CD8-positive, alpha-beta memory T cell (primary cell): Measurements from ENCODE around the gene SHROOM2. TPM values are rescaled to one million over a fixed set of nuclear protein-coding genes. Genes with fewer than 3 reads are reported as not detected.

Experiments used
- CTCF ChIA-PET: fragments of 350-600 bp; sonication (Branson Sonifier 250); formaldehyde crosslinking; loops from one replicate; lab custom pipeline; 2021; ENCODE audit warnings: antibody characterized with exemption; lab: Charles Lee
- POLR2A ChIA-PET: fragments of 350-600 bp; sonication (Branson Sonifier 250); formaldehyde crosslinking; loops from one replicate; lab custom pipeline; 2021; ENCODE audit warnings: antibody characterized with exemption; lab: Charles Lee
- DNase-seq, 5 donors: peaks; one replicate each; pipeline versions ENCODE4 v3.0.0 to v3.0.0-alpha.2; 2020 to 2022; ENCODE audit warnings: mixed read lengths in 1 of 5
- H3K27ac ChIP-seq: one replicate; pipeline ENCODE4 v1.7.0; 2013; ENCODE audit warnings: low read depth, mild to moderate bottlenecking, low read length, moderate library complexity
- H3K27me3 ChIP-seq: 2 replicates; pipeline ENCODE4 v1.7.0; 2013; ENCODE audit warnings: low read length, mild to moderate bottlenecking; ENCODE audit not compliant: insufficient read depth, poor library complexity, severe bottlenecking
- H3K36me3 ChIP-seq: 2 replicates; pipeline ENCODE4 v1.7.0; 2013; ENCODE audit warnings: mild to moderate bottlenecking, low read length, moderate library complexity; ENCODE audit not compliant: insufficient read depth
- H3K4me1 ChIP-seq: 2 replicates; pipeline ENCODE4 v1.7.0; 2013; ENCODE audit warnings: mild to moderate bottlenecking, low read length, moderate library complexity; ENCODE audit not compliant: insufficient read depth
- H3K4me3 ChIP-seq: 2 replicates; pipeline ENCODE4 v1.7.0; 2013; ENCODE audit warnings: mild to moderate bottlenecking, low read length
- H3K9me3 ChIP-seq: 2 replicates; pipeline ENCODE4 v1.7.0; 2013; ENCODE audit warnings: mild to moderate bottlenecking, low read length
- H3K27ac Mint-ChIP-seq, 8 donors: one replicate each; pipeline ENCODE4 v1.8.0; 2020 to 2021; ENCODE audit warnings: mixed read lengths in 8 of 8, mild to moderate bottlenecking in 6 of 8, inconsistent platforms in 3 of 8, moderate library complexity in 3 of 8
- H3K27me3 Mint-ChIP-seq, 2 donors: one replicate each; pipeline ENCODE4 v1.8.0; 2020 to 2021; ENCODE audit warnings: mixed read lengths in 2 of 2, mild to moderate bottlenecking in 1 of 2, moderate library complexity in 1 of 2
- H3K36me3 Mint-ChIP-seq, 3 donors: one replicate each; pipeline ENCODE4 v1.8.0; 2020 to 2021; ENCODE audit warnings: mixed read lengths in 3 of 3, inconsistent platforms in 1 of 3, mild to moderate bottlenecking in 1 of 3
- H3K4me1 Mint-ChIP-seq, 3 donors: one replicate each; pipeline ENCODE4 v1.8.0; 2020 to 2021; ENCODE audit warnings: mixed read lengths in 3 of 3, inconsistent platforms in 1 of 3, mild to moderate bottlenecking in 1 of 3
- H3K4me3 Mint-ChIP-seq, 7 donors: one replicate each; pipeline ENCODE4 v1.8.0; 2020 to 2021; ENCODE audit warnings: mixed read lengths in 7 of 7, mild to moderate bottlenecking in 6 of 7, moderate library complexity in 4 of 7, inconsistent platforms in 2 of 7
- H3K9me3 Mint-ChIP-seq, 5 donors: one replicate each; pipeline ENCODE4 v1.8.0; 2020 to 2022; ENCODE audit warnings: mixed read lengths in 5 of 5, mild to moderate bottlenecking in 3 of 5, moderate library complexity in 2 of 5, inconsistent platforms in 1 of 5
- polyA plus RNA-seq: library from polyadenylated mRNA; unstranded; fragments of 300-500 nt; fragmentation: Illumina TruSeq; gene quantifications from one replicate; pipeline ENCODE4 v1.2.3, GENCODE V29; 2021
- total RNA-seq, 2 experiments: library from RNA; stranded (reverse); gene quantifications; one replicate each; pipeline ENCODE4 v1.2.3, GENCODE V29; 2021

SHROOM2 gene
- total and polyA plus RNA-seq, 3 experiments from 2014 or later, result not detected

- no peak overlapping the region for H3K27ac ChIP-seq
- no peaks in the 10 kb centered on the region for H3K4me1 ChIP-seq
- ChIA-PET POLR2A (no interaction called here), CTCF (no interaction called here)
- H3K9me3 ChIP-seq, result no peaks in the 10 kb centered on the region
- no peaks in the 10 kb centered on the region for H3K4me1 Mint-ChIP-seq
- no peaks in the 10 kb centered on the region for H3K36me3 Mint-ChIP-seq
- no peaks in the 10 kb centered on the region for H3K27me3 ChIP-seq
- no peaks in the 10 kb centered on the region for H3K36me3 ChIP-seq
- no peak overlapping the region for H3K4me3 Mint-ChIP-seq
- H3K27me3 Mint-ChIP-seq, result peaks cover 0 to 1% of the 10 kb centered on the region in 2 donors
- DNase-seq, result no peak
- H3K27ac Mint-ChIP-seq, result no peak overlapping the region
- H3K4me3 ChIP-seq, result no peak overlapping the region
- H3K9me3 Mint-ChIP-seq, result no peaks in the 10 kb centered on the region
Observed at GRCh38 chrX:9983846-9984245, 197.6 kb downstream of the SHROOM2 start.

GRCh38 chrX:9988762-9989161 lies 202.5 kb downstream of the SHROOM2 start:
- H3K4me1 Mint-ChIP-seq, result no peaks in the 10 kb centered on the region
- H3K36me3 Mint-ChIP-seq, result no peaks in the 10 kb centered on the region
- DNase-seq, result no peak
- no peak overlapping the region for H3K27ac Mint-ChIP-seq
- ChIA-PET CTCF (interaction anchor here (1.4 kb wide), 1 partner anchor 131 kb away, joined by 7 read pairs; no protein-coding TSS in a partner anchor), POLR2A (no interaction called here)
- H3K27me3 ChIP-seq, result no peaks in the 10 kb centered on the region
- no peaks in the 10 kb centered on the region for H3K27me3 Mint-ChIP-seq
- H3K9me3 Mint-ChIP-seq, result no peaks in the 10 kb centered on the region
- H3K36me3 ChIP-seq, result no peaks in the 10 kb centered on the region
- H3K4me1 ChIP-seq, result no peaks in the 10 kb centered on the region
- H3K4me3 Mint-ChIP-seq, result no peak overlapping the region
- H3K4me3 ChIP-seq, result no peak overlapping the region
- H3K9me3 ChIP-seq, result no peaks in the 10 kb centered on the region
- H3K27ac ChIP-seq, result no peak overlapping the region

- no peak overlapping the region for H3K27ac ChIP-seq
- H3K4me1 Mint-ChIP-seq, result peaks cover 0 to 1% (median 0%) of the 10 kb centered on the region in 3 donors
- H3K27me3 ChIP-seq, result no peaks in the 10 kb centered on the region
- H3K9me3 Mint-ChIP-seq, result no peaks in the 10 kb centered on the region
- ChIA-PET POLR2A (no interaction called here), CTCF (interaction anchor here (1.0 to 2.9 kb wide), 3 partner anchors 20 to 128 kb away, joined by 3 to 12 read pairs (median 3); no protein-coding TSS in a partner anchor)
- H3K27ac Mint-ChIP-seq, result no peak overlapping the region
- no peaks in the 10 kb centered on the region for H3K36me3 ChIP-seq
- no peak overlapping the region for H3K4me3 ChIP-seq
- H3K36me3 Mint-ChIP-seq, result no peaks in the 10 kb centered on the region
- H3K9me3 ChIP-seq, result no peaks in the 10 kb centered on the region
- no peak overlapping the region for H3K4me3 Mint-ChIP-seq
- no peaks in the 10 kb centered on the region for H3K27me3 Mint-ChIP-seq
- no peak for DNase-seq
- no peaks in the 10 kb centered on the region for H3K4me1 ChIP-seq
Observed at GRCh38 chrX:9992061-9992460, 205.8 kb downstream of the SHROOM2 start.

GRCh38 chrX:9992724-9993123 lies 206.5 kb downstream of the SHROOM2 start:
- H3K27me3 ChIP-seq, result no peaks in the 10 kb centered on the region
- H3K9me3 ChIP-seq, result no peaks in the 10 kb centered on the region
- Mint-ChIP-seq H3K9me3 (no peaks in the 10 kb centered on the region), H3K4me3 (no peak overlapping the region), H3K4me1 (peaks cover 0 to 4% (median 1%) of the 10 kb centered on the region in 3 donors), H3K27ac (no peak overlapping the region), H3K36me3 (no peaks in the 10 kb centered on the region), H3K27me3 (no peaks in the 10 kb centered on the region)
- CTCF ChIA-PET, result interaction anchor here (1.4 to 2.9 kb wide), 2 partner anchors 19 to 127 kb away, joined by 3 to 12 read pairs; no protein-coding TSS in a partner anchor
- no peaks in the 10 kb centered on the region for H3K4me1 ChIP-seq
- POLR2A ChIA-PET, result no interaction called here
- DNase-seq, result no peak
- H3K4me3 ChIP-seq, result no peak overlapping the region
- H3K36me3 ChIP-seq, result no peaks in the 10 kb centered on the region
- no peak overlapping the region for H3K27ac ChIP-seq

GRCh38 chrX:9995855-9996339 lies 209.7 kb downstream of the SHROOM2 start:
- ChIA-PET CTCF (interaction anchor here (0.6 to 5.3 kb wide), 6 partner anchors 16 to 124 kb away, joined by 3 to 25 read pairs (median 3); no protein-coding TSS in a partner anchor), POLR2A (no interaction called here)
- H3K4me3 ChIP-seq, result no peak overlapping the region
- H3K4me1 ChIP-seq, result no peaks in the 10 kb centered on the region
- H3K27ac ChIP-seq, result no peak overlapping the region
- H3K36me3 Mint-ChIP-seq, result no peaks in the 10 kb centered on the region
- H3K27me3 Mint-ChIP-seq, result peaks cover 0 to 3% of the 10 kb centered on the region in 2 donors
- H3K4me1 Mint-ChIP-seq, result peaks cover 0 to 5% (median 1%) of the 10 kb centered on the region in 3 donors
- no peaks in the 10 kb centered on the region for H3K9me3 ChIP-seq
- peak; percentile 67 to 83 (median 72) for DNase-seq
- no peak overlapping the region for H3K27ac Mint-ChIP-seq
- no peak overlapping the region for H3K4me3 Mint-ChIP-seq
- no peaks in the 10 kb centered on the region for H3K9me3 Mint-ChIP-seq
- no peaks in the 10 kb centered on the region for H3K27me3 ChIP-seq
- no peaks in the 10 kb centered on the region for H3K36me3 ChIP-seq

GRCh38 chrX:9997041-9997440 lies 210.8 kb downstream of the SHROOM2 start:
- Histone ChIP-seq H3K27ac (no peak overlapping the region), H3K4me1 (no peaks in the 10 kb centered on the region), H3K4me3 (no peak overlapping the region), H3K36me3 (no peaks in the 10 kb centered on the region), H3K27me3 (no peaks in the 10 kb centered on the region), H3K9me3 (no peaks in the 10 kb centered on the region)
- Mint-ChIP-seq H3K9me3 (no peaks in the 10 kb centered on the region), H3K4me3 (no peak overlapping the region), H3K4me1 (peaks cover 0 to 5% (median 1%) of the 10 kb centered on the region in 3 donors), H3K36me3 (no peaks in the 10 kb centered on the region), H3K27ac (no peak overlapping the region), H3K27me3 (peaks cover 0 to 3% of the 10 kb centered on the region in 2 donors)
- no peak for DNase-seq
- POLR2A ChIA-PET, result no interaction called here
- CTCF ChIA-PET, result interaction anchor here (1.0 to 5.3 kb wide), 6 partner anchors 15 to 123 kb away, joined by 3 to 25 read pairs (median 6); no protein-coding TSS in a partner anchor

- no peak for DNase-seq
- H3K9me3 ChIP-seq, result no peaks in the 10 kb centered on the region
- Mint-ChIP-seq H3K27me3 (peaks cover 0 to 3% of the 10 kb centered on the region in 2 donors), H3K4me1 (peaks cover 0 to 5% (median 1%) of the 10 kb centered on the region in 3 donors), H3K36me3 (no peaks in the 10 kb centered on the region), H3K27ac (peak overlapping the region in 2 of 8 donors; percentile 50 to 70), H3K4me3 (peak overlapping the region in 1 of 7 donors; percentile 19), H3K9me3 (no peaks in the 10 kb centered on the region)
- H3K36me3 ChIP-seq, result no peaks in the 10 kb centered on the region
- no peaks in the 10 kb centered on the region for H3K4me1 ChIP-seq
- H3K27me3 ChIP-seq, result no peaks in the 10 kb centered on the region
- H3K27ac ChIP-seq, result no peak overlapping the region
- no peak overlapping the region for H3K4me3 ChIP-seq
- POLR2A ChIA-PET, result no interaction called here
- CTCF ChIA-PET, result interaction anchor here (1.1 to 5.3 kb wide), 6 partner anchors 80 to 123 kb away, joined by 3 to 25 read pairs (median 6); no protein-coding TSS in a partner anchor
Observed at GRCh38 chrX:9997524-9997923, 211.3 kb downstream of the SHROOM2 start.
